ENCODE data around the gene TEX44. TPM values are rescaled to one million over a fixed set of nuclear protein-coding genes. Genes with fewer than 3 reads are reported as not detected.

TEX44 gene
- total and polyA plus RNA-seq, 2 donors: 0.02 TPM; not detected in 1

- Histone ChIP-seq H3K27ac (ENCODE audit: low read depth in 1 of 2, low read length in 1 of 2) (peak overlapping the region in 1 of 2 donors; percentile 56), H3K9me3 (ENCODE audit: control insufficient read depth in 2 of 2, insufficient read depth in 1 of 2, low read length in 1 of 2) (no peaks in the 10 kb centered on the region), H3K27me3 (ENCODE audit: control insufficient read depth in 2 of 2, insufficient read depth in 1 of 2, low read length in 1 of 2) (no peaks in the 10 kb centered on the region), H3K4me1 (ENCODE audit: control insufficient read depth in 2 of 2, insufficient read depth in 2 of 2, low read length in 2 of 2) (peaks cover 3 to 31% of the 10 kb centered on the region in 2 donors), H3K4me3 (ENCODE audit: low read length in 2 of 2) (no peak overlapping the region), H3K36me3 (ENCODE audit: control insufficient read depth in 2 of 2, insufficient read depth in 2 of 2, low read length in 1 of 2) (no peaks in the 10 kb centered on the region)
- WGBS: 94% methylated on average over 6 of the region's 6 CpGs
- no peak for DNase-seq (ENCODE audit: low read depth in 6 of 9, low spot score in 9 of 9)
These were observed 47.6 kb downstream of the TEX44 start for GRCh38 chr2:231640241-231640640.

- Histone ChIP-seq H3K9me3 (ENCODE audit: control insufficient read depth in 2 of 2, insufficient read depth in 1 of 2, low read length in 1 of 2) (no peaks in the 10 kb centered on the region), H3K27me3 (ENCODE audit: control insufficient read depth in 2 of 2, insufficient read depth in 1 of 2, low read length in 1 of 2) (no peaks in the 10 kb centered on the region), H3K36me3 (ENCODE audit: control insufficient read depth in 2 of 2, insufficient read depth in 2 of 2, low read length in 1 of 2) (no peaks in the 10 kb centered on the region), H3K4me3 (ENCODE audit: low read length in 2 of 2) (no peak overlapping the region), H3K27ac (ENCODE audit: low read depth in 1 of 2, low read length in 1 of 2) (peak overlapping the region in 1 of 2 donors; percentile 56), H3K4me1 (ENCODE audit: control insufficient read depth in 2 of 2, insufficient read depth in 2 of 2, low read length in 2 of 2) (peaks cover 3 to 31% of the 10 kb centered on the region in 2 donors)
- WGBS: 90% methylated on average over 11 of the region's 11 CpGs
- DNase-seq (ENCODE audit: low read depth in 6 of 9, low spot score in 9 of 9): no peak
These were observed 48.0 kb downstream of the TEX44 start for GRCh38 chr2:231640641-231641111.

- peak overlapping the region; percentile 45 to 55 for H3K4me3 ChIP-seq (ENCODE audit: low read length in 2 of 2)
- peak overlapping the region; percentile 57 to 82 for H3K27ac ChIP-seq (ENCODE audit: low read depth in 1 of 2, low read length in 1 of 2)
- peaks cover 3 to 31% of the 10 kb centered on the region in 2 donors for H3K4me1 ChIP-seq (ENCODE audit: control insufficient read depth in 2 of 2, insufficient read depth in 2 of 2, low read length in 2 of 2)
- H3K36me3 ChIP-seq (ENCODE audit: control insufficient read depth in 2 of 2, insufficient read depth in 2 of 2, low read length in 1 of 2): no peaks in the 10 kb centered on the region
- H3K27me3 ChIP-seq (ENCODE audit: control insufficient read depth in 2 of 2, insufficient read depth in 1 of 2, low read length in 1 of 2): no peaks in the 10 kb centered on the region
- 21% methylated on average over 30 of the region's 30 CpGs for WGBS
- peak in 3 of 9 donors; percentile 41 to 72 (median 57) for DNase-seq (ENCODE audit: low read depth in 6 of 9, low spot score in 9 of 9)
- H3K9me3 ChIP-seq (ENCODE audit: control insufficient read depth in 2 of 2, insufficient read depth in 1 of 2, low read length in 1 of 2): no peaks in the 10 kb centered on the region
These were observed 50.2 kb downstream of the TEX44 start for GRCh38 chr2:231642631-231643494.

- DNase-seq (ENCODE audit: low read depth in 6 of 9, low spot score in 9 of 9): no peak
- H3K4me3 ChIP-seq (ENCODE audit: low read length in 2 of 2): no peak overlapping the region
- H3K9me3 ChIP-seq (ENCODE audit: control insufficient read depth in 2 of 2, insufficient read depth in 1 of 2, low read length in 1 of 2): no peaks in the 10 kb centered on the region
- H3K27me3 ChIP-seq (ENCODE audit: control insufficient read depth in 2 of 2, insufficient read depth in 1 of 2, low read length in 1 of 2): no peaks in the 10 kb centered on the region
- peaks cover 3 to 32% of the 10 kb centered on the region in 2 donors for H3K4me1 ChIP-seq (ENCODE audit: control insufficient read depth in 2 of 2, insufficient read depth in 2 of 2, low read length in 2 of 2)
- H3K36me3 ChIP-seq (ENCODE audit: control insufficient read depth in 2 of 2, insufficient read depth in 2 of 2, low read length in 1 of 2): no peaks in the 10 kb centered on the region
- 89% methylated on average over 8 of the region's 8 CpGs for WGBS
- H3K27ac ChIP-seq (ENCODE audit: low read depth in 1 of 2, low read length in 1 of 2): peak overlapping the region; percentile 57 to 82
These were observed 50.8 kb downstream of the TEX44 start for GRCh38 chr2:231643495-231643888.

Other genes starting within 250 kb of the TEX44 start
- 2.2 TPM for gene B3GNT7, start 197.2 kb upstream of the TEX44 start, total RNA-seq
- 1.8 TPM for gene B3GNT7, start 197.2 kb upstream of the TEX44 start, polyA plus RNA-seq
- 185 TPM for gene NCL, start 128.4 kb upstream of the TEX44 start, total RNA-seq
- 177 TPM for gene NCL, start 128.4 kb upstream of the TEX44 start, polyA plus RNA-seq
- gene NMUR1, start 62.4 kb upstream of the TEX44 start, total RNA-seq: 0.05 TPM
- 0.11 TPM for gene NMUR1, start 62.4 kb upstream of the TEX44 start, polyA plus RNA-seq
- 3,368 TPM for gene PTMA, start 115.7 kb downstream of the TEX44 start, total RNA-seq
- 2,183 TPM for gene PTMA, start 115.7 kb downstream of the TEX44 start, polyA plus RNA-seq
- gene PDE6D, start 188.4 kb downstream of the TEX44 start, total RNA-seq: 46.2 TPM
- 44.2 TPM for gene PDE6D, start 188.4 kb downstream of the TEX44 start, polyA plus RNA-seq
- 18.6 TPM for gene COPS7B, start 193.6 kb downstream of the TEX44 start, total RNA-seq
- 29.0 TPM for gene COPS7B, start 193.6 kb downstream of the TEX44 start, polyA plus RNA-seq